Stimulated activated CD4-positive, alpha-beta T cell treated with anti-CD3 and anti-CD28 coated beads, Interleukin-12 subunit alpha, Interleukin-12 subunit beta, amount 100 ng/mL, for 48 hours (primary cell): ENCODE measurements around the gene MYOM3.
A peak's percentile ranks its signal among the peaks of the same experiment; 100 is the strongest.
"Not testable (repeated sequence)": the region's sequence is repeated elsewhere in the genome, so short reads cannot be mapped to it uniquely, and the experiment has no call there.

Source experiments
- DNase-seq, 3 donors: peaks; one replicate each; pipeline ENCODE4 v3.0.0-alpha.2; 2020; ENCODE audit warnings: low read depth in 2 of 3, low spot score in 1 of 3

The MYOM3 gene

GRCh38 chr1:24074817-24075589 is 36.9 kb downstream of the MYOM3 start:
- DNase-seq, result no peak

- no peak for DNase-seq
Observed at GRCh38 chr1:24074196-24074595, 37.7 kb downstream of the MYOM3 start.

- DNase-seq, result no peak
Observed at GRCh38 chr1:24071941-24072340, 40.0 kb downstream of the MYOM3 start.

- DNase-seq, result peak; percentile 58 to 88 (median 65)
Observed at GRCh38 chr1:24070821-24071393, 41.0 kb downstream of the MYOM3 start.

- no peak for DNase-seq
Observed at GRCh38 chr1:24069817-24070216, 42.1 kb downstream of the MYOM3 start.

GRCh38 chr1:24067978-24068377 is 44.0 kb downstream of the MYOM3 start:
- no peak for DNase-seq

- no peak for DNase-seq
Observed at GRCh38 chr1:24065304-24065703, 46.6 kb downstream of the MYOM3 start.

- no peak for DNase-seq
Observed at GRCh38 chr1:24062221-24062620, 49.7 kb downstream of the MYOM3 start.

- DNase-seq, result no peak
Observed at GRCh38 chr1:24060482-24060881, 51.5 kb downstream of the MYOM3 start.

- DNase-seq, result no peak
Observed at GRCh38 chr1:24058671-24059455, 53.1 kb downstream of the MYOM3 start.

GRCh38 chr1:24057171-24057570 is 54.8 kb downstream of the MYOM3 start:
- no peak for DNase-seq

- DNase-seq, result no peak
Observed at GRCh38 chr1:24055681-24056080, 56.3 kb downstream of the MYOM3 start.

- no peak for DNase-seq
Observed at GRCh38 chr1:24052220-24052619, 59.7 kb downstream of the MYOM3 start.

- DNase-seq, result no peak
Observed at GRCh38 chr1:24051206-24051945, 60.6 kb downstream of the MYOM3 start.

GRCh38 chr1:24049733-24050132 is 62.2 kb downstream of the MYOM3 start:
- no peak for DNase-seq

GRCh38 chr1:24048894-24049293 is 63.0 kb downstream of the MYOM3 start:
- not testable (repeated sequence) for DNase-seq

- DNase-seq, result no peak
Observed at GRCh38 chr1:24048205-24048869, 63.6 kb downstream of the MYOM3 start.

- no peak for DNase-seq
Observed at GRCh38 chr1:24047110-24047477, 64.8 kb downstream of the MYOM3 start.

- no peak for DNase-seq
Observed at GRCh38 chr1:24045771-24046170, 66.2 kb downstream of the MYOM3 start.

- not testable (repeated sequence) for DNase-seq
Observed at GRCh38 chr1:24044672-24045071, 67.3 kb downstream of the MYOM3 start.
